ENCODE data around the gene GLT8D2.

Gene GLT8D2

GRCh38 chr12:103997286-103997900, 52.6 kb downstream of the GLT8D2 start:
- no peak for DNase-seq

- DNase-seq = no peak
Observed at GRCh38 chr12:103996595-103996994, 53.4 kb downstream of the GLT8D2 start.

- DNase-seq = no peak
Observed at GRCh38 chr12:103994235-103994634, 55.8 kb downstream of the GLT8D2 start.

- no peak for DNase-seq
Observed at GRCh38 chr12:103986829-103987228, 63.2 kb downstream of the GLT8D2 start.

GRCh38 chr12:103978384-103978982, 71.5 kb downstream of the GLT8D2 start:
- no peak for DNase-seq

- no peak for DNase-seq
Observed at GRCh38 chr12:103975368-103975767, 74.6 kb downstream of the GLT8D2 start.

- DNase-seq = no peak
Observed at GRCh38 chr12:103973909-103974308, 76.1 kb downstream of the GLT8D2 start.

GRCh38 chr12:103969391-103969790, 80.6 kb downstream of the GLT8D2 start:
- peak; percentile 60 for DNase-seq

GRCh38 chr12:103966736-103967135, 83.3 kb downstream of the GLT8D2 start:
- peak; percentile 25 for DNase-seq

- DNase-seq = peak; percentile 99
Observed at GRCh38 chr12:103965590-103966504, 84.1 kb downstream of the GLT8D2 start, which contains the start of gene TDG. Gene TDG (plus strand): TSS chr12:103965872. CDS start chr12:103966038, 166 bp downstream.

- DNase-seq = no peak
Observed at GRCh38 chr12:103965255-103965589, 84.8 kb downstream of the GLT8D2 start.

GRCh38 chr12:103964805-103965204, 85.2 kb downstream of the GLT8D2 start:
- no peak for DNase-seq

- no peak for DNase-seq
Observed at GRCh38 chr12:103962493-103962892, 87.5 kb downstream of the GLT8D2 start.

- DNase-seq = no peak
Observed at GRCh38 chr12:103960616-103961227, 89.3 kb downstream of the GLT8D2 start.

- no peak for DNase-seq
Observed at GRCh38 chr12:103958621-103959020, 91.4 kb downstream of the GLT8D2 start.

GRCh38 chr12:103957865-103958388, 92.1 kb downstream of the GLT8D2 start:
- DNase-seq = no peak

- no peak for DNase-seq
Observed at GRCh38 chr12:103956509-103957027, 93.4 kb downstream of the GLT8D2 start.

- DNase-seq = peak; percentile 32
Observed at GRCh38 chr12:103955811-103956508, 94.0 kb downstream of the GLT8D2 start.

GRCh38 chr12:103952497-103952896, 97.5 kb downstream of the GLT8D2 start:
- DNase-seq = no peak

- DNase-seq = no peak
Observed at GRCh38 chr12:103948746-103949406, 101.1 kb downstream of the GLT8D2 start.

- DNase-seq = no peak
Observed at GRCh38 chr12:103947871-103948555, 102.0 kb downstream of the GLT8D2 start.

Data from fibroblast of upper back skin (primary cell).